SJCRH30 (cell line): ENCODE results near the gene ALKBH7. TPM values are rescaled to one million over a fixed set of nuclear protein-coding genes. Genes with fewer than 3 reads are reported as not detected.
A peak's percentile ranks its signal among the peaks of the same experiment; 100 is the strongest.
"Not testable (repeated sequence)": the region's sequence is repeated elsewhere in the genome, so short reads cannot be mapped to it uniquely, and the experiment has no call there.

Source experiments
- DNase-seq, 2 experiments: peaks; one replicate each; pipeline ENCODE4 v3.0.0-alpha.2; 2015 to 2020
- H3K27ac ChIP-seq: fragments of 250-450 bp; sonication (Bioruptor Pico); 2 replicates; pipeline ENCODE4 v1.5.1; 2020; ENCODE audit warnings: mild to moderate bottlenecking, moderate library complexity
- H3K27me3 ChIP-seq: fragments of 250-450 bp; sonication (Bioruptor Pico); 2 replicates; pipeline ENCODE4 v1.5.1; 2020; ENCODE audit warnings: mild to moderate bottlenecking, moderate library complexity
- H3K36me3 ChIP-seq: fragments of 250-450 bp; sonication (Bioruptor Pico); 2 replicates; pipeline ENCODE4 v1.5.1; 2020; ENCODE audit warnings: mild to moderate bottlenecking, moderate library complexity
- H3K4me1 ChIP-seq: fragments of 250-450 bp; sonication (Bioruptor Pico); 2 replicates; pipeline ENCODE4 v1.5.1; 2020; ENCODE audit warnings: mild to moderate bottlenecking, moderate library complexity
- H3K4me3 ChIP-seq: fragments of 250-450 bp; sonication (Bioruptor Pico); 2 replicates; pipeline ENCODE4 v1.5.1; 2020; ENCODE audit warnings: mild to moderate bottlenecking, moderate library complexity
- H3K9me3 ChIP-seq: fragments of 250-450 bp; sonication (Bioruptor Pico); replicated peaks from 2 replicates; pipeline ENCODE4 v1.5.1; 2020; ENCODE audit warnings: mild to moderate bottlenecking, moderate library complexity
- total RNA-seq: library from RNA; depleted of rRNA; stranded (reverse); fragments of >200 nt; shearing (Covaris generic); gene quantifications from 2 replicates; pipeline ENCODE4 v1.2.3, GENCODE V29; 2014

The ALKBH7 gene
- total RNA-seq, 1 experiment from 2014 or later, result 24.6 TPM

DNA sequence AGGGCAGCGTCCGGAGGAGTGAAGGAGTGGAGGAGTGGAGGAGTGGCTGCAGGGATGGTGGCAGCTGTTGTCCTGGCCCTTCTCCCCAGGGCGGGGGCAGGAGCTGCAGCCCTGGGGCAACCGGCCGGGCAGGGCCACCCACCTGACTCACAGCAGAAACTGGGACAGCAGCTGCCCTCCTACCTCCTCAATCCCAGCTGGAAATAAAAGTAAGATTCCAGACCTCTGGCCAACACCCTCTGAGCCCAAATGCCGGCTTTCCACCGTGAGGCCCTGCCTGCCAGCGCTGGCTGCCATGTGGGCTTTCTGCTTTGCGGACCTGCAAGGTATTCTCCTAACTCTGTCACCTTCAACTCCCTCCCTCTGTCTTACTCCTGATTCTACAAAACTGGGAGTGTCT lies 14.6 kb upstream of the ALKBH7 start:
- DNase-seq, result peak; percentile 85 to 86
- Histone ChIP-seq H3K27ac (peak overlapping the region; percentile 39; the same call in 1 of the 2 replicates), H3K4me3 (0 out of 2 replicates have a peak overlapping the region, but pooled peaks have one; percentile 12), H3K27me3 (no peaks in the 10 kb centered on the region), H3K36me3 (no peaks in the 10 kb centered on the region), H3K4me1 (0 out of 2 replicates have a peak, but pooled peaks cover 3% of the 10 kb centered on the region), H3K9me3 (no peaks in the 10 kb centered on the region)

DNA sequence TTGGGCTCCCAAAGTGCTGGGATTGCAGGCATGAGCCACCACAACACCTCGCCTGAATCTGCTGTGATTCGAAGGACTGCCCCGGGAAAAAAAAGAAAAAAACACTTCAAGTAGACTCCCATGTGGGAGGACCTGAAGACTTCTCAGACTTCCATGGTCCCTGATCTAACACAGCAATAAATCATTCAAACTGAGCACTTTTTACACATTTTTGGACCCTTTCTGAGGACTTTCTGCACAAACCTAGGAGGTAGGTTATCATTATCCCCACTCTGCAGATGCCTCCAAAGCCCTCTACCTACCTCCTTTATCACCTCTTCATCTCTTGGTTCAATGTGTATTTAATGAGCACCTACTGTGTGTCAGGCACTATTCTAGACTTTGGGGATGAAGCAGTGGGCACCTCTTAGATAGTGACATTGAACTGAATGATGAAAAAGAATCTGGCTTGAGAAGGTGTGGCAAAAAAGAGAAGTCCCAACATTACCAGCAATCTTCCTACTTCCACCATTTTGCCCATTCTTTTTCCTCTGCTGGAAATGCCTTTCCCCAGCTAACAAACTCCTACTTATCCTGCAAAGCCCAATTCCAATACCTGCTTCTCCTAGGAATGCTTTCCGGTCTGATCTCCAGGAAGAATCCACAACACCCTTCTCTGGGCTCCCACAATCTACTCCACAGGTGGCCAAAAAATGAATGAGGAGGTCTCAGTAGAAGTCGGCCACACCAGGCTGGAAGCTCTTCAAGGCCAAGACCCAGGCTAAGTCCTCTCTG lies 12.8 kb upstream of the ALKBH7 start:
- DNase-seq, result no peak
- Histone ChIP-seq H3K36me3 (no peaks in the 10 kb centered on the region), H3K27ac (no peak overlapping the region), H3K9me3 (no peaks in the 10 kb centered on the region), H3K4me3 (no peak overlapping the region), H3K27me3 (no peaks in the 10 kb centered on the region), H3K4me1 (0 out of 2 replicates have a peak, but pooled peaks cover 3% of the 10 kb centered on the region)

DNA sequence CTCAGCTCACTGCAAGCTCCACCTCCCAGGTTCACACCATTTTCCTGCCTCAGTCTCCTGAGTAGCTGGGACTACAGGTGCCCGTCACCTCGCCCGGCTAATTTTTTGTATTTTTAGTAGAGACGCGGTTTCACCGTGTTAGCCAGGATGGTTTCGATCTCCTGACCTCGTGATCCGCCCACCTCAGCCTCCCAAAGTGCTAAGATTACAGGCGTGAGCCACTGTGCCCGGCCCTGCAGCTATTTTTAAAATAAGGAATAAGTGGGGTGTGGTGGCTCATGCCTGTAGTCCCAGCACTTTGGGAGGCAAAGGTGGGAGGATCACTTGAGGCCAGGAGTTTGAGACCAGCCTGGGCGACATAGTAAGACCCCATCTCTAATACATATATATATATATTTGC lies 12.1 kb upstream of the ALKBH7 start:
- H3K4me3 ChIP-seq, H3K27ac ChIP-seq, H3K36me3 ChIP-seq, H3K9me3 ChIP-seq, DNase-seq, H3K4me1 ChIP-seq, H3K27me3 ChIP-seq: not testable (repeated sequence)

DNA sequence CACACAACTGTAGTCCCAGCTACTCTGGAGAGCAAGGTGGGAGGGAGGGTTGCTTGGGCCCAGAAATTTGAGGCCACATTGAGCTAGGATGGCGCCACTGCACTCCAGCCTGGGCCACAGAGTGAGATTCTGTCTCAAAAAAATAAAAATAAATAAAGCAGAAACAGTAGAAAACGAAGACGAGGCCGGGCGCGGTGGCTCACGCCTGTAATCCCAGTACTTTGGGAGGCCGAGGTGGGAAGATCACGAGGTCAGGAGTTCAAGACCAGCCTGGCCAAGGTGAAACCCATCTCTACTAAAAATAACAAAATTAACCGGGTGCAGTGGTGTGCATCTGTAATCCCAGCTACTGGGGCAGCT lies 11.8 kb upstream of the ALKBH7 start:
- H3K36me3 ChIP-seq, DNase-seq, H3K27ac ChIP-seq, H3K4me1 ChIP-seq, H3K9me3 ChIP-seq, H3K27me3 ChIP-seq: not testable (repeated sequence)
- H3K4me3 ChIP-seq, result peak overlapping the region; percentile 94

DNA sequence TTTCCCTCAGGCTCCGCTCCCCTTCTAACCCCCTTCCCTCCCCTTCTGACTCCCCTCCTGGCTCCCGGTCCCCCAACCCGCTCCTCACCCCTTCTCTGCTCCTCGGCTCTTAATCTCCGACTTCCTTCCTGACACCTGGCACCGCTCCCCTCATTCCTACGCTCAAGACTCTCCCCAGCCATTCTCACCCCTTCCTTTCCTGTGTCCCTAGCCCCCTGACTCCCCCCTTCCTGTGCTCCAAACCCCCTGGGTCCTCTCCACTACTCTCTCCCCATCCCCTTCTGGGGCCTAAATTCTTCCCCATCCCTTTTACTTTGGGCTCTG lies 10.6 kb upstream of the ALKBH7 start:
- H3K4me1 ChIP-seq, result 0 out of 2 replicates have a peak, but pooled peaks cover 3% of the 10 kb centered on the region
- H3K27me3 ChIP-seq, result no peaks in the 10 kb centered on the region
- H3K4me3 ChIP-seq, result peak overlapping the region; percentile 94
- peak overlapping the region; percentile 82 for H3K27ac ChIP-seq
- H3K9me3 ChIP-seq, result no peaks in the 10 kb centered on the region
- peaks cover 16% of the 10 kb centered on the region for H3K36me3 ChIP-seq
- peak; percentile 34 to 41 for DNase-seq

DNA sequence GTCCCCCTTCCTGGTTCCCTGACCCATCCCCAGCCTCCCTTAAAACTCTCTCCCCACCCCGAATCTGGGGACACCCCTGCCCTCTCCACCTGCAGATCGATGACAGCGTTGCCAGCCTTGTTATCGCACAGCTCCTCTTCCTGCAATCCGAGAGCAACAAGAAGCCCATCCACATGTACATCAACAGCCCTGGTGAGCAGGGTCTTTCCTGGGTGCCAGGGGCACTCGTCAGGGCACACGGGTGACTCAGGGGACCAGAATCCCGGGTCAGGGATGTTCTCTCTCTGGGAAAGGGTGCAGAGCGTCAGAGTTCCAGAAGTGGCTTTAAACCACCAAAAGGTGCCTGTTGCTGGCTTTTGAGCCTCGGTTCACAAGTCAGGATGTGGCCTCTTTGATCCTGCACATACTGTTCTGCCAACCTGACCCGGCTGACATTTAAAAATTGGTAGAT lies 10.2 kb upstream of the ALKBH7 start:
- peak overlapping the region; percentile 82; the same call in 1 of the 2 replicates for H3K27ac ChIP-seq
- H3K27me3 ChIP-seq, result no peaks in the 10 kb centered on the region
- peaks cover 16% of the 10 kb centered on the region for H3K36me3 ChIP-seq
- H3K4me3 ChIP-seq, result peak overlapping the region; percentile 94
- H3K4me1 ChIP-seq, result 0 out of 2 replicates have a peak, but pooled peaks cover 3% of the 10 kb centered on the region
- H3K9me3 ChIP-seq, result no peaks in the 10 kb centered on the region
- DNase-seq, result no peak

DNA sequence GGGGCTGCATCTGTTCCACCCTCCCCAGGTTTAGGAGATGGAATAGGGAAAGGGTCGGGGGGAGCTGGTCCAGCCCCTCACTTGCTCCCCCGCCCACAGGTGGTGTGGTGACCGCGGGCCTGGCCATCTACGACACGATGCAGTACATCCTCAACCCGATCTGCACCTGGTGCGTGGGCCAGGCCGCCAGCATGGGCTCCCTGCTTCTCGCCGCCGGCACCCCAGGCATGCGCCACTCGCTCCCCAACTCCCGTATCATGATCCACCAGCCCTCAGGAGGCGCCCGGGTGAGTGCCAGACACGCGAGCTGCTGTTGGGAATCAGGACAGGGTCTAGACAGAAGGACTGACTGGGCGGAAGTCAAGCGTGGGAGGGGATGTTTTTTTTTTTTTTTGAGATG lies 8.2 kb upstream of the ALKBH7 start:
- Histone ChIP-seq H3K4me1 (no peaks in the 10 kb centered on the region), H3K4me3 (no peak overlapping the region), H3K27me3 (no peaks in the 10 kb centered on the region), H3K27ac (no peak overlapping the region), H3K9me3 (no peaks in the 10 kb centered on the region), H3K36me3 (peaks cover 22% of the 10 kb centered on the region)
- no peak for DNase-seq

DNA sequence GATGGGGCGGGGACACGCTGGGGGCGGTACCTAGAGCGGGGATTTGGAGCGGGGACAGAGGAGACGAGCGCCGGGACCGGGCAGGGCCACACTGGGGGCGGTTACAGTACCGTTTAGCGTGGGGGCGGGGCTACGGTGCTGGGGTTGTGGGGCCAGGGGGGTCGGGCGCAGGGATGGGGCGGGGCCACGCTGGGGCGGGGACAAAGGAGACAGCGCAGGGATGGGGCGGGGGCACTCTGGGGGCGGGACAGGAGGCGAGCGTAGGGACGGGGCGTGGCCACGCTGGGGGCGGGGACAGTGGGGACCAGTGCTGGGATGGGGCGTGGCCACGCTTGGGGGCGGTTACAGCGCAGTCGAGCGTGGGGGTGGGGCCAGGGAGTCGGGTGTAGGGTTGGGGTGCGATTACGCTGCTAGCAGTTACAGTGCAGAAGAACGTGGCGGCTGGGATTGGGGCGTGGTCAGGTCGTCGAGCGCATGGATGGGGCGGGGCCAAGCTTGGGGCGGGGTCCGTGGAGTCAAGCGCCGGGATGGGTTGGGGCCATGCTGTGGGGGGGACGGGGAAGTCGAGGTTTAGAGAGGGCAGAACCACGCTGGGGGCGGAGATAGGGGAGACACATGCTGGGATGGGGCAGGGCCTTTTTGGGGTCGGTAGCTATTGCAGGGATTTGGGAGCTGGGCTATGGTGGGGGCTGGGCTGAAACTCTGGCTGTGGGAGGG lies 660 bp downstream of the ALKBH7 start:
- peak overlapping the region; percentile 92 for H3K4me3 ChIP-seq
- H3K27ac ChIP-seq, result peak overlapping the region; percentile 84
- H3K4me1 ChIP-seq, result peaks cover 6% of the 10 kb centered on the region; the same call in 1 of the 2 replicates
- no peaks in the 10 kb centered on the region for H3K9me3 ChIP-seq
- no peaks in the 10 kb centered on the region for H3K27me3 ChIP-seq
- DNase-seq, result peak; percentile 98 to 99
- H3K36me3 ChIP-seq, result peaks cover 6% of the 10 kb centered on the region; the same call in 1 of the 2 replicates

DNA sequence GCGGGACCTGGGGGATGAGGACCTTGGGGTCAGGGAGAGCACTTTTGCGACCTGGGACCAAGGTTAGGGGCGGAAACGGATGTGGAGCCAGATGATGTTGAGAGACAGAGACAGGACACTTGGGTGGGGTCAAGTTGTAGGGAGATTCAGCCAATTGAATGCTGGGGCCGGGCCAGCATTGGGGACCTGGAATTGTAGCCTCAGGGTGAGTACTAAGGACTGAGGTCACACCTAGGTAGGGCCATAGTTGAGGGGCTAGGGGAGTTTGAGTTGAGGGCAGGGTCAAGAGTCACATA lies 1.2 kb downstream of the ALKBH7 start:
- peak overlapping the region; percentile 29; the same call in 1 of the 2 replicates for H3K27ac ChIP-seq
- 0 out of 2 replicates have a peak, but pooled peaks cover 4% of the 10 kb centered on the region for H3K36me3 ChIP-seq
- no peaks in the 10 kb centered on the region for H3K9me3 ChIP-seq
- H3K4me3 ChIP-seq, result peak overlapping the region; percentile 58
- H3K27me3 ChIP-seq, result no peaks in the 10 kb centered on the region
- H3K4me1 ChIP-seq, result peaks cover 6% of the 10 kb centered on the region; the same call in 1 of the 2 replicates
- no peak for DNase-seq

DNA sequence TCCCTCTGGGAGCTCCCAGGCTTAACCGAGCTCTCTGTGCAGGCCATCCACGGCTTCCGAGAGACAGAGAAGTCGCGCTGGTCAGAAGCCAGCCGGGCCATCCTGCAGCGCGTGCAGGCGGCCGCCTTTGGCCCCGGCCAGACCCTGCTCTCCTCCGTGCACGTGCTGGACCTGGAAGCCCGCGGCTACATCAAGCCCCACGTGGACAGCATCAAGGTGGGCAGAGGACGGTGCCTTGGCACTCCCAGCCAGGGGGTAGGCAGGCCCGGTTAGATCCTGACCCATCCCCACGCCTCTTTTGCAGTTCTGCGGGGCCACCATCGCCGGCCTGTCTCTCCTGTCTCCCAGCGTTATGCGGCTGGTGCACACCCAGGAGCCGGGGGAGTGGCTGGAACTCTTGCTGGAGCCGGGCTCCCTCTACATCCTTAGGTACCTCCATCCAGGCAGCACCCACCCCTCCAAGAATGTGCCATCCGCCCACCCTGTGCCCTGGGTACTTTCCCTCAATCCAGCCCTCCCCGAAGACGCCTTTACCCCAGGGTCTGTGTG lies 1.6 kb downstream of the ALKBH7 start:
- H3K4me1 ChIP-seq, result peaks cover 6% of the 10 kb centered on the region; the same call in 1 of the 2 replicates
- peak overlapping the region; percentile 58 for H3K4me3 ChIP-seq
- peaks cover 3% of the 10 kb centered on the region for H3K36me3 ChIP-seq
- no peaks in the 10 kb centered on the region for H3K9me3 ChIP-seq
- no peaks in the 10 kb centered on the region for H3K27me3 ChIP-seq
- no peak for DNase-seq
- no peak overlapping the region for H3K27ac ChIP-seq

DNA sequence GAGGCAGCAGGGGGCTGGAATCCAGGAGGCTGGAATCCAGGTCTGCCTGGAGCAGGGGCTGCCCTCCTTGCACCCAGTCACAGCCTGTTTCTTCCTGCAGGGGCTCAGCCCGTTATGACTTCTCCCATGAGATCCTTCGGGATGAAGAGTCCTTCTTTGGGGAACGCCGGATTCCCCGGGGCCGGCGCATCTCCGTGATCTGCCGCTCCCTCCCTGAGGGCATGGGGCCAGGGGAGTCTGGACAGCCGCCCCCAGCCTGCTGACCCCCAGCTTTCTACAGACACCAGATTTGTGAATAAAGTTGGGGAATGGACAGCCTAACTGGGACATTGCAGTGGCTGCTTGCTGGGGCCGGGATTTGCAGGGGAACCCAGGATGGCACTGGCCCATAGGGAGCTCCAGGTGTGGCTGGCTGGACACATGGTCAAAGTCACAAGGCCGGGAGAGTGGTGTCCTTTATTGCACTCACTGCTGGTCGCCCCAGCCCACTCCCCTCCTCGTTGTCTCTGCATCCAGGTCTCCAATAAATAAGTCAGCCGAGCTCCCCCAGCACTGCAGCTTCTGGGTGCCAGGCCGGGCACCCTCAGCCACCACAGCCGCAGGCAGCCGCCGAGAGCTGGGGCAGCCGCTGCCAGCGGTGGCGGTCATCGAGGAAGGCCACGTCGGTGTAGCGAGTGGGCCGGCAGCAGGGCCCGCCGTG lies 2.3 kb downstream of the ALKBH7 start:
- no peaks in the 10 kb centered on the region for H3K27me3 ChIP-seq
- no peak for DNase-seq
- no peak overlapping the region for H3K27ac ChIP-seq
- peaks cover 6% of the 10 kb centered on the region; the same call in 1 of the 2 replicates for H3K4me1 ChIP-seq
- H3K36me3 ChIP-seq, result peaks cover 9% of the 10 kb centered on the region
- H3K9me3 ChIP-seq, result no peaks in the 10 kb centered on the region
- no peak overlapping the region for H3K4me3 ChIP-seq

DNA sequence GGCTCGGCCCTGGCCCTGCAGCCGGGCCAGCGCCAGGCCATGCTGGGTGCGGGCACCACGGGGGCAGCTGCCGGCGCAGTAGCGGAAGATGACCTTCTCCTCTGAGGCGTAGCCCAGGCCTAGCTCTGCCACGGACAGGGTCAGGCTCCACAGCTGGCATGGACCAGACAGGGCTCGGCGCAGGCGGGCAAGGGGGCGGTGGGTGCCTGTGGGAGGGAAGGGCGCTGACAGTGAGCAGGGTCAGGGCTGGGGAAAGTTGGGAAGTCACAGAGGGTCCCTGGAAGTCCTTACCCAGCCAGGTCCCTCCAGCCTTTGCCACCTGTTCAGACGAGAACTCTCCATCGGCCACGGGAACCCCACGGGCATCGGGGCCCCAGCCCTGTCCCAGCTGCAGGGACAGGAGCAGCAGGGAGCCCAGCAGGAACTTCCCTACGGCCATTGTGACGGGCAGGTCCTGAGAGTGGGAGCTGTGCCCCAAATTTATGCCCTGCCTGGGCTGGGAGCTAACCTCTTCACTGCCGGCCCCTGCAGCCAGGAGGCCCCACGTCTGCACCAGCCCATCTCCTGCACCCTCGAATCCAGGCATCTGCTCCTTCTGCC lies 2.9 kb downstream of the ALKBH7 start, which contains the start of gene PSPN:
TSS of gene PSPN (minus strand) at position 523 of the 600 bp plus-strand sequence. CDS start at position 439, 84 bp downstream.
- DNase-seq, result no peak
- Histone ChIP-seq H3K9me3 (no peaks in the 10 kb centered on the region), H3K27ac (no peak within 1 kb of the TSS), H3K4me1 (peaks cover 6% of the 10 kb centered on the region; the same call in 1 of the 2 replicates), H3K4me3 (no peak within 1 kb of the TSS), H3K27me3 (no peaks in the 10 kb centered on the region), H3K36me3 (peaks cover 16% of the 10 kb centered on the region)

DNA sequence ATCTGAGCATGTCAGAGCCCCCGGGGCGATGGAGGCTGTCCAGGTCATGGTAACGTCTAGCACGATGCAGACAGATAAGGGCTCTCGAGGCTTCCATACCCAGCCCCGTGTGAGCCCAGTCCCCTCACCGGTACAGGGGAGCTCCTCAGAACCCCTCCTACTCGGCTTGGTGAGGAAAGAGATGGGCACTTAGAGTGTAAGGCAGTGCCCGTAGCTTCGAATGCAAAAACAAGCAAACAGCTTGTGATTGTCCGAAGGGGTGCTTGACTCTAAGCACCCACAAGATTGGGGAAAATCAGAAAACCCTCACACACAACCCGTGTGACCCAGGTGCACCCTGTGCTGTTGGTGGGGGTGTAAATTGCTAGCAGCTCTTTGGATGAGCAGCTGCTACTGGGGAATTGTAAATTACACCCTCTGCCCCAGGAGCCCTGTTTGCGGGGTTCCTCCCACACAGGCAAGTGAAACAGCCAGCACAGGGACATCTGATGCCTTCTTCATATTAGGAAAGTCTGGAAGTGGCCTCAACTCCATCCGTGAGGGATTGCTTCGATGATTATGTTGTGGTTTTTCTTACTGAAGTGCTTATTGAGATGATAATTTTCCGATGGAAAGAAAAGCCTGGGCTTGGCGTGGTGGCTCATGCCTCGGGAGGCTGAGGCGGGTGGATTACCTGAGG lies 4.1 kb downstream of the ALKBH7 start:
- no peak overlapping the region for H3K27ac ChIP-seq
- no peak for DNase-seq

DNA sequence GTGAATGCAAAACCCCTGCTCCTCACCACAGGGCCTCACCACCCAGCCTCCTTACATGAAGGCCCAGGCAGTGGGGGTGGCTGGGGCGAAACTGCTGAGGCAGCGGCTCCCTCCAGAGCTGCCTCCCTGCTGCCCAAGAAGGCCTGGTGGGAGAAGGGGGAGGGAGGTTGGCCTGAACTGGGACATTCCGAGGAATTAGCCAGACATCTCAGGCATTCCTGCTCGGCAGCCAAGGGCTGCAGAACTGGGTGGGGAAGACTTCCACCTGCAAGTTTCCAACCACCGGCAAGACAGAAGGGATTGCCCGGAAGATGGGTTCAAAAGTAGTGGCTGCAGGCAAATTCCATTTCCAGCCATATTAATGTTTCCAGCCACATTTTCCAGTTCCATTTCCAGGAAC lies 5.4 kb downstream of the ALKBH7 start:
- no peak for DNase-seq
- Histone ChIP-seq H3K27me3 (no peaks in the 10 kb centered on the region), H3K36me3 (peaks cover 36% of the 10 kb centered on the region), H3K4me1 (peaks cover 6% of the 10 kb centered on the region; the same call in 1 of the 2 replicates), H3K27ac (no peak overlapping the region), H3K4me3 (no peak overlapping the region), H3K9me3 (no peaks in the 10 kb centered on the region)

More for the DNA sequence above, 4.1 kb downstream of the ALKBH7 start:
- H3K4me1 ChIP-seq, result peaks cover 6% of the 10 kb centered on the region; the same call in 1 of the 2 replicates
- H3K27me3 ChIP-seq, result no peaks in the 10 kb centered on the region
- H3K9me3 ChIP-seq, result no peaks in the 10 kb centered on the region
- peaks cover 27% of the 10 kb centered on the region for H3K36me3 ChIP-seq
- no peak overlapping the region for H3K4me3 ChIP-seq
